SU-DHL-6 (cell line): ENCODE data around the gene ABHD2.

Experiments used
- H2AFZ ChIP-seq: fragments of 200-600 bp; sonication (generic); 2 replicates; pipeline ENCODE4 v1.6.1; 2014; ENCODE audit warnings: low read depth, mild to moderate bottlenecking, moderate library complexity, mixed read lengths, antibody characterized with exemption, low read length; ENCODE audit not compliant: severe bottlenecking
- H3F3A ChIP-seq: fragments of 200-600 bp; shearing (Covaris generic); 2 replicates; pipeline ENCODE4 v1.6.0; 2016; ENCODE audit warnings: antibody characterized with exemption, mild to moderate bottlenecking; ENCODE audit not compliant: insufficient read depth
- H3K27ac ChIP-seq: fragments of 200-600 bp; sonication (generic); 2 replicates; pipeline ENCODE4 v1.5.1; 2016; ENCODE audit warnings: low read depth, mild to moderate bottlenecking, low read length, moderate library complexity, mixed read lengths
- H3K27me3 ChIP-seq: fragments of 200-600 bp; sonication (generic), shearing (Covaris generic); 2 replicates; pipeline ENCODE4 v1.6.0; 2014; ENCODE audit warnings: mild to moderate bottlenecking, low read length
- H3K36me3 ChIP-seq: fragments of 200-600 bp; sonication (generic); 2 replicates; pipeline ENCODE4 v1.6.1; 2014; ENCODE audit warnings: mild to moderate bottlenecking, low read length, mixed read lengths
- H3K4me2 ChIP-seq: fragments of 300-600, 200-600 bp; shearing (Covaris generic), sonication (generic); 2 replicates; pipeline ENCODE4 v1.6.0; 2014; ENCODE audit warnings: low read length, low read depth, mild to moderate bottlenecking; ENCODE audit not compliant: poor library complexity, severe bottlenecking
- H3K4me3 ChIP-seq: fragments of 200-600 bp; sonication (generic); 2 replicates; pipeline ENCODE4 v1.5.1; 2014; ENCODE audit warnings: antibody characterized with exemption, low read length, mild to moderate bottlenecking, mixed read lengths; ENCODE audit not compliant: insufficient read depth, poor library complexity, severe bottlenecking
- H3K79me2 ChIP-seq: fragments of 200-600 bp; sonication (generic); 2 replicates; pipeline ENCODE4 v1.6.1; 2014; ENCODE audit warnings: mild to moderate bottlenecking, low read length, moderate library complexity; ENCODE audit not compliant: insufficient read depth
- H3K9ac ChIP-seq: fragments of 200-600 bp; sonication (generic); 2 replicates; pipeline ENCODE4 v1.7.0; 2014; ENCODE audit warnings: mild to moderate bottlenecking, low read length
- H3K9me2 ChIP-seq: fragments of 200-600 bp; sonication (generic); replicated peaks from 2 replicates; pipeline ENCODE4 v1.6.1; 2014; ENCODE audit warnings: low read length; ENCODE audit not compliant: insufficient read depth
- H3K9me3 ChIP-seq: fragments of 200-600 bp; sonication (generic); 2 replicates; pipeline ENCODE4 v1.6.1; 2014; ENCODE audit warnings: low read length, mixed read lengths; ENCODE audit not compliant: insufficient read depth
- H4K20me1 ChIP-seq: fragments of 200-600 bp; sonication (generic); 2 replicates; pipeline ENCODE4 v1.6.1; 2014; ENCODE audit warnings: low read depth, mild to moderate bottlenecking, antibody characterized with exemption, low read length, moderate library complexity, mixed read lengths
- EZH2phosphoT487 ChIP-seq: fragments of 200-600 bp; sonication (generic), shearing (Covaris generic); conservative IDR thresholded peaks from 2 replicates; pipeline ENCODE4 v1.6.1; 2018; ENCODE audit warnings: mild to moderate bottlenecking, antibody characterized with exemption, low read length, moderate library complexity, mixed read lengths
- TF ChIP-seq, protein P1 (sequence below): fragments of 200-600 bp; sonication (generic); IDR thresholded peaks from one replicate; pipeline ENCODE4 v1.5.1; 2017; ENCODE audit warnings: antibody characterized with exemption, mild to moderate bottlenecking, low read length, moderate library complexity; ENCODE audit not compliant: insufficient read depth, poor library complexity, severe bottlenecking

The ABHD2 gene

DNA sequence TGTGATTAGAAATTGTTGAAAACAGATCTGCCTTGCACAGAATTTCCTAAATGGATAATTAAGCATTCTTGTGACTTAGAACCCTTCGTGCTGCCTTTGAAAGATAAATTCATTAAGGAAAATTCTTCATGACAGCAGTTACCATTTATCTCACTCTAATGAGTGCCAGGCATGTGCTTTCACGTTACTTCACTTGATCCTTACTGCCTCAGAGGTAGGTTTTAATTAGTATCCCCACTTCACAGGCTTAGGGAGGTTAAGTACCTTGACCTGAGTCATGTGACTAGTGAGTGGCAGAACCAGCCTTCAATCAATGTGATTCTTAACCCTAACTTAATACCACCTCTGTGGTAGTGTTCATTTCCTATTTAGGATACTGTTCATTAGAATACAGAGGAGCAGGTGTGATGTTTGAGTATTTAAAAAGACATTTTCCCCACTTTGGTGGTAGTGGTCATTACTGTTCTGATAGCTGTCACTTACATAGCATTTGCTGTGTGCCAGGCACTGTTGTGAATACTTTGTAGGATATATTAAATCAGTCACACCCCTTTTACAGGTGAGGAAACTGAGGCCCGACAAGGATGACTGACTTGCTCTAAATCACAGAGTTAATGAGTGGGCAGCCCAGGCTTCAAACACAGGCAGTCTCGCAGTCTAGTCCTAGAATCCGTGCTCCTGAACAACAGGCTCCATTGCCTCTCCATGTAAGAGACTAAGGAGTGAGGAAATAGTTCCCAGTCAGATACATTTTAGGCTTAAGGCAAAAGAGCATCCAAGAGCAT, 75.2 kb downstream of the ABHD2 start:
- H3K27ac ChIP-seq, result no peak overlapping the region
- H3K79me2 ChIP-seq, result no peaks in the 10 kb centered on the region
- no peaks in the 10 kb centered on the region for H3F3A ChIP-seq
- H3K36me3 ChIP-seq, result no peaks in the 10 kb centered on the region
- H3K27me3 ChIP-seq, result no peaks in the 10 kb centered on the region
- H3K9ac ChIP-seq, result no peak overlapping the region
- H3K4me3 ChIP-seq, result no peak overlapping the region
- H3K9me3 ChIP-seq, result no peaks in the 10 kb centered on the region
- H3K9me2 ChIP-seq, result no peaks in the 10 kb centered on the region
- H4K20me1 ChIP-seq, result no peaks in the 10 kb centered on the region
- H3K4me2 ChIP-seq, result no peak overlapping the region
- H2AFZ ChIP-seq, result no peak overlapping the region
- TF ChIP-seq, protein P1, sequence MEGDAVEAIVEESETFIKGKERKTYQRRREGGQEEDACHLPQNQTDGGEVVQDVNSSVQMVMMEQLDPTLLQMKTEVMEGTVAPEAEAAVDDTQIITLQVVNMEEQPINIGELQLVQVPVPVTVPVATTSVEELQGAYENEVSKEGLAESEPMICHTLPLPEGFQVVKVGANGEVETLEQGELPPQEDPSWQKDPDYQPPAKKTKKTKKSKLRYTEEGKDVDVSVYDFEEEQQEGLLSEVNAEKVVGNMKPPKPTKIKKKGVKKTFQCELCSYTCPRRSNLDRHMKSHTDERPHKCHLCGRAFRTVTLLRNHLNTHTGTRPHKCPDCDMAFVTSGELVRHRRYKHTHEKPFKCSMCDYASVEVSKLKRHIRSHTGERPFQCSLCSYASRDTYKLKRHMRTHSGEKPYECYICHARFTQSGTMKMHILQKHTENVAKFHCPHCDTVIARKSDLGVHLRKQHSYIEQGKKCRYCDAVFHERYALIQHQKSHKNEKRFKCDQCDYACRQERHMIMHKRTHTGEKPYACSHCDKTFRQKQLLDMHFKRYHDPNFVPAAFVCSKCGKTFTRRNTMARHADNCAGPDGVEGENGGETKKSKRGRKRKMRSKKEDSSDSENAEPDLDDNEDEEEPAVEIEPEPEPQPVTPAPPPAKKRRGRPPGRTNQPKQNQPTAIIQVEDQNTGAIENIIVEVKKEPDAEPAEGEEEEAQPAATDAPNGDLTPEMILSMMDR, result no peak
- no peak for TF ChIP-seq EZH2phosphoT487

DNA sequence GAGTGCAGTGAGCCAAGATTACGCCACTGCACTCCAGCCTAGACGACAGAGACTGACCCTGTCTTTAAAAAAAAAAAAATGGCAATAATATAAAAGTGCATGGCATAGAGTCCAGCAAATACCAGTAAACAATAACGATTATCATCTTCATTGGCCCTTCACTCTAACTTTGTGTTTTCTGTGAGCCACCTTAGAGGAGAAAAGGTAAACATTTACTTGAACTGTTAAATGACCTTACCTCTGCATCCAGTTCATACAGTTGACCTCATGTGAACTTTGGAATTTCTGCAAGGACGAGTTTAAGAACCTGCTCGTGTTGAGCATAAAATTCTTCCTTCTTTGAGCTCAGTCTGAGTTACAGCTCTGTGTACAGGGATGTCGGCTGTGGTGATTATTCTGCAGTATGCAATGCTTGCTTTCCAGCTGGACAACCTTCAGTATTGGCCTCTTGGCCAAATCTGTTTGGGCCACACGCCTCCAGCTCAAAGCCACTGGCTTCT, 76.5 kb downstream of the ABHD2 start:
- no peak overlapping the region for H3K4me3 ChIP-seq
- H3F3A ChIP-seq, result no peaks in the 10 kb centered on the region
- TF ChIP-seq, protein P1, result no peak
- no peak for TF ChIP-seq EZH2phosphoT487
- H3K9ac ChIP-seq, result no peak overlapping the region
- H3K9me3 ChIP-seq, result no peaks in the 10 kb centered on the region
- H3K9me2 ChIP-seq, result no peaks in the 10 kb centered on the region
- H3K79me2 ChIP-seq, result no peaks in the 10 kb centered on the region
- no peak overlapping the region for H3K27ac ChIP-seq
- H3K27me3 ChIP-seq, result no peaks in the 10 kb centered on the region
- H3K36me3 ChIP-seq, result no peaks in the 10 kb centered on the region
- H4K20me1 ChIP-seq, result no peaks in the 10 kb centered on the region
- no peak overlapping the region for H3K4me2 ChIP-seq
- no peak overlapping the region for H2AFZ ChIP-seq

DNA sequence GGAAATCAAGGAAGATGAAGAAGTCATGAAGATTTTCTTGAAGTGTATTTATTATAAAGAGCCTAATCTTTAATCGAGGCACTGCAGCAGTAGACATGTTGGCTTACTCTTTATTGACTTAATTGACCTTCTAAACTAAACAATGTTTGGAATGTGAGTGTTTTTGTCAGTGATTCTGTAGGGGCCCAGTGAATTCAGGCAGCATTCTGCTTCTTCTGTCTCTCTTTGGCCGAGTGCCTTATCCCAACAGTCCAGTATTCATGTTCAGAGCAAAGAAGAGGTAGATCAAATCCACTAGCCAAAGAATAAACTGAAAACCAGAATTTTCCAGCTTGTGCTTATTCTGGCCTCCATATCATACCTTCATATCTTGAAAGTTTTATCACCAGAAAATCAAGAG, 77.4 kb downstream of the ABHD2 start:
- Histone ChIP-seq H3K27me3 (no peaks in the 10 kb centered on the region), H3K9me3 (no peaks in the 10 kb centered on the region), H2AFZ (no peak overlapping the region), H4K20me1 (no peaks in the 10 kb centered on the region), H3K4me2 (no peak overlapping the region), H3K4me3 (no peak overlapping the region), H3K9ac (no peak overlapping the region), H3K27ac (no peak overlapping the region), H3F3A (no peaks in the 10 kb centered on the region), H3K9me2 (no peaks in the 10 kb centered on the region), H3K36me3 (no peaks in the 10 kb centered on the region), H3K79me2 (no peaks in the 10 kb centered on the region)
- TF ChIP-seq, protein P1, result no peak
- no peak for TF ChIP-seq EZH2phosphoT487
